UCSD-AML1 (cell line): Measurements from ENCODE around the gene GALNT13.
"Not testable (repeated sequence)": the region's sequence is repeated elsewhere in the genome, so short reads cannot be mapped to it uniquely, and the experiment has no call there.

Experiments used
- DNase-seq: peaks from one replicate; lab custom pipeline; 2025; ENCODE audit not compliant: unreplicated experiment; lab: John Stamatoyannopoulos, UW

Gene GALNT13

GRCh38 chr2:154462634-154463033 is 590.9 kb downstream of the GALNT13 start:
- DNase-seq = no peak

DNA sequence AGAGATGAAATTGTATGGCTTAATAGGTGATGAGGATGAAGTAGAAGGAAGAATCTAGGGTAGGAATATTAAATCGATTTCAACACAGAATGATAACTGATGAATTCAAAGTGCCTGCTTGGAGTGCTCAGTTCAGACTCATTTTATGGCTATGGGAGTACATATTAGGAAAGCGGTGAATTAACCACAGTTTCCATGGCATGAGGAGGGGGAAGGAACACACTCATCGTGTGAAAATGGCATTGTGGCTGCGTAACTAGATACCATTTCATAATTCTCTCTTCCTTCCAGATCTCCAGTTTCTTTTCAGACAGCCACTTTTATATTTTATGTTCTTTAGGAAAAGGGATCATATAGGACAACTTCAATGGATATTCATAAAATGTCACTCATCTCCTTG is 594.5 kb downstream of the GALNT13 start:
- DNase-seq = no peak

DNA sequence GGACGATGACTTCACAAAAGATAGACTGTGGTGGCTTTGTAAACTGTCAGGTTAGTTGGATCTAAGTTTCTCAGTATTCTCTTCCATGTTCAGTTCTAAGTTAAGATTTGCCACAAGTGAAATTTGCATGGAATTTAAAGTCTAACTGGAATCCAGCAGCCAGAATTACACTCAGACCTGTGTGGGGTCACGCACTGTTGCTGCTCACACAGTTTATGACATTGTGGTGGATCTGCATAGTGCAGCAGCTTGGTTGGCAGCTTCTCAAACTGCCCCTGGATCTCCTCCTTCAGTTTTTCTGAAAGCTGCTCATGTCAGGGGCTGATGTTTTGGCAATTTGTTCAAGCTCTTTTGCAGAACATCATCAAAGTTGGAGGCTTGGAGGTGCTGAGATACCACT is 598.7 kb downstream of the GALNT13 start:
- DNase-seq = no peak

DNA sequence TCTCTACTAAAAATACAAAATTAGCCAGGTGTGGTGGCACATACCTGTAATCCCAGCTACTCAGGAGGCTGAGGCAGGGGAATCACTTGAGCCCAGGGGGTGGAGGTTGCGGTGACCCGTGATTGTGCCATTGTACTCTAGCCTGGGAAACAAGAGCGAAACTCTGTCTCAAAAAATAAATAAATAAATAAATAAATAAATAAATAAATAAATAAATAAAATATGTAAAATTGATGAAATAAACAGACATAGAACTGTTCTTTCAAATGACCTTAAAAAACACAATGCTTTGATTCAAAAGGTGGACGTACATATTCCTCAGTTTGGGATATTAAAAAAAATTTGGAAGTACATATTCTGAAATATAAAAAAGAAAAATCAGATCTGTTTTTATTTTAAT is 599.8 kb downstream of the GALNT13 start:
- DNase-seq = not testable (repeated sequence)

DNA sequence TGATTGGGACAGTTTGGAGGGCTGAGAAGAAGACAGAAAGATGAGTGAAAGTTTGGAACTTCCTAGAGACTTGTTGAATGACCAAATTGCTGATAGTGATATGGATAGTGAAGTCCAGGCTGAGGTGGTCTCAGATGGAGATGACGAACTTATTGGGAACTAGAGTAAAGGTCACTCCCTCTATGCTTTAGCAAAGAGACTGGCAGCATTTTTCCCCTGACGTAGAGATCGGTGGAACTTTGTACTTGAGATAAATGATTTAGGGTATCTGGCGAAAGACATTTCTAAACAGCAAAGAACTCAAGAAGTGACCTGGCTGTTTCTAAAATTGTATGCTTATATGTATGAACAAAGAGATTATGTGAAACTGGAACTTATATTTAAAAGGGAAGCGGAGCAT is 605.6 kb downstream of the GALNT13 start:
- no peak for DNase-seq

DNA sequence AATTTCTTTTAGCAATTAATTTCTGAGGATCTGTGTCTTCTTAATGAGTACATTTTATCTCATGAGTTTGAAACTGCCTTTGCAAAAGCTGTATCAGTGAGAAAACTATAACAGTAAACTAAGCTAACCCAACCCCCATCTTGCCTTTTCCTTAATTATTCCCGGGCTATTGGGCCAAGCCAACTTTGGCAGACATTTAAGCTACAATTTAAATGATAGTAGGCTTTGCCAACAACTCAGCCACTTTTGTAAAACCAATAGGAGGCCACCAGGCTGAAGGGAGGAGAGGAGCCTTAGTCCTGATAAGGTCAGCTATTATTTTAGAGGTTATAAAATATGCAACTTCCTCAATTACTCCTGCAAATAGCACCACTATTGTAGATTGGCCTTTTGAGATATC is 608.8 kb downstream of the GALNT13 start:
- no peak for DNase-seq

DNA sequence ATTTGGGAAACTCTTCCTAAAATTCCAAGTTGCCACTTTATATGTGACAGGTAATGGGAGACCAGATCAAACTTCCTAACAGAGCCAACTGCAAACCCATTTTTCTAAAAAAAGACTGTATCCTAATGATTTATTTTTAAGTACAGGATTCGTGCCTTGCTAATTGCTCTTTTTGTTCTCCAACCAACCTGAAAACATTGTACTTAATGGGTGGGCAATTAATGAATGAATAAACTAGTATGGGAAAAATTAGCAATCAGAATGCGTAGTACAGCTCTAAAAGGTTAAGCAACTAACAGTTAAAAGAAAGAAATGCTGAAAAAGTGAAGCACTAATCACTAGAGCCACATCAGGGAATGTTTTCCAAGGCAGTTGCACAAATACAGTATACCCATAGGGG is 609.6 kb downstream of the GALNT13 start:
- no peak for DNase-seq

GRCh38 chr2:154484338-154485099 is 612.8 kb downstream of the GALNT13 start:
- DNase-seq = no peak

DNA sequence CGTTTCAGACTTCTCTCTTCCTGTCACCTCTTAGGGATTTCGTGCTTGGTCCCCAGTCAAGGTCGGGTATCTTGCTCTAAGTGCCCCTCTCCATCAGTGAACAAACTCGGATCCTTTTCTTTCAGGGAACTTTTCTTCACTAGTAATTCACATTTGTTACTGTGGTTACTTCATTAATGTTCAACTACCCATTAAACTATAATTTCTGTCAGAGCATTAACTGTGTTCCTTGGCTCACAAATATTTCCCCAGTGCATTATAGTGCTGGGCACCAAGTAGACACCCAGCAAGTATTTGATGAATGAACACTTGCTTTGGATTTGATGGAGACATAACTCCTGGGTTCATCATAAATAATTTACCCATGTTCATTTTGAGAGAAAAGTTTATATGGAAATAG is 617.1 kb downstream of the GALNT13 start:
- no peak for DNase-seq

GRCh38 chr2:154489266-154489858 is 617.6 kb downstream of the GALNT13 start:
- no peak for DNase-seq

DNA sequence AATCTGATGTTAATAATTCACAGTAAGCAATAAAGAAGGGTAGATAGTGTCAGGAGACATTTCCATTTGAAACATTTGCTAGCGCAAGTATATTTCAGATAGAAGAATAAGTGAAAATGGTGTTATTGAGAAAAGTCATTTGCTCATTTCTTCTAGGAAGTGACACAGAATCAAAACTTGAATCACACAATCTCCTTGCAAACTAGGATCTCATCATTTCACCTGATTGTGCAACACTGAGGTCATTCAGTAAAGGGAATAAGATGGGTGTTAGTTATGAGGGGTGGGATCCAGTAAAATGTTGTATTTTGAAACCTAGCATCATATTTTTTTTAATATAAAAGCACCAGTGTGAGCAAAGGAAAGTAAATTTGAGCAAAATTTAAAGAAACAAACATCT is 618.8 kb downstream of the GALNT13 start:
- no peak for DNase-seq

GRCh38 chr2:154495455-154495868 is 623.7 kb downstream of the GALNT13 start:
- DNase-seq = no peak

GRCh38 chr2:154497019-154497418 is 625.3 kb downstream of the GALNT13 start:
- no peak for DNase-seq
